GM23248 (cell line): ENCODE results near the gene SLC6A9. TPM values are rescaled to one million over a fixed set of nuclear protein-coding genes. Genes with fewer than 3 reads are reported as not detected.

ENCODE experiments used
- DNase-seq: peaks from one replicate; pipeline ENCODE4 v3.0.0-alpha.2; 2015
- H2AFZ ChIP-seq: fragments of 200-600 bp; sonication (generic); 2 replicates; pipeline ENCODE4 v1.6.1; 2016; ENCODE audit warnings: antibody characterized with exemption
- H3F3A ChIP-seq: fragments of 200-600 bp; sonication (generic); 2 replicates; pipeline ENCODE4 v1.6.1; 2016; ENCODE audit warnings: mild to moderate bottlenecking, antibody characterized with exemption, mixed run types; ENCODE audit not compliant: insufficient read depth
- H3K27ac ChIP-seq: fragments of 200-600 bp; sonication (generic); 2 replicates; pipeline ENCODE4 v1.5.1; 2016; ENCODE audit warnings: mild to moderate bottlenecking
- H3K27me3 ChIP-seq: fragments of 200-600 bp; sonication (generic); replicated peaks from 2 replicates; pipeline ENCODE4 v1.6.1; 2016; ENCODE audit warnings: mild to moderate bottlenecking; ENCODE audit not compliant: insufficient read depth
- H3K36me3 ChIP-seq: fragments of 200-600 bp; sonication (generic); 2 replicates; pipeline ENCODE4 v1.6.1; 2016; ENCODE audit warnings: low read depth, mild to moderate bottlenecking
- H3K4me1 ChIP-seq: fragments of 200-600 bp; sonication (generic); 2 replicates; pipeline ENCODE4 v1.6.1; 2016; ENCODE audit warnings: mild to moderate bottlenecking; ENCODE audit not compliant: insufficient read depth
- H3K4me2 ChIP-seq: fragments of 200-600 bp; sonication (generic); one replicate; pipeline ENCODE4 v1.6.1; 2016; ENCODE audit warnings: mild to moderate bottlenecking; ENCODE audit not compliant: unreplicated experiment
- H3K4me3 ChIP-seq: fragments of 200-600 bp; sonication (generic); 2 replicates; pipeline ENCODE4 v1.5.1; 2016; ENCODE audit warnings: mild to moderate bottlenecking
- H3K79me2 ChIP-seq: fragments of 200-600 bp; sonication (generic); 2 replicates; pipeline ENCODE4 v1.6.1; 2016; ENCODE audit warnings: mild to moderate bottlenecking; ENCODE audit not compliant: insufficient read depth
- H3K9ac ChIP-seq: fragments of 200-600 bp; sonication (generic); 2 replicates; pipeline ENCODE4 v1.6.1; 2016; ENCODE audit warnings: mild to moderate bottlenecking
- H3K9me2 ChIP-seq: fragments of 200-600 bp; sonication (generic); 2 replicates; pipeline ENCODE4 v1.6.1; 2016; ENCODE audit warnings: mixed run types, mild to moderate bottlenecking, moderate library complexity; ENCODE audit not compliant: insufficient read depth
- H3K9me3 ChIP-seq: fragments of 200-600 bp; sonication (generic); one replicate; pipeline ENCODE4 v1.6.1; 2017; ENCODE audit warnings: low read depth
- H4K20me1 ChIP-seq: fragments of 200-600 bp; sonication (generic); 2 replicates; pipeline ENCODE4 v1.6.0; 2016; ENCODE audit not compliant: insufficient read depth
- EZH2 ChIP-seq: fragments of 200-600 bp; sonication (generic); IDR thresholded peaks from 2 replicates; pipeline ENCODE4 v1.6.1; 2018; ENCODE audit warnings: antibody characterized with exemption, mild to moderate bottlenecking; ENCODE audit not compliant: insufficient read depth, poor library complexity, severe bottlenecking
- EZH2phosphoT487 ChIP-seq: fragments of 200-600 bp; sonication (generic); IDR thresholded peaks from 2 replicates; pipeline ENCODE4 v1.6.1; 2018; ENCODE audit warnings: antibody characterized with exemption, moderate library complexity, mild to moderate bottlenecking, low read depth; ENCODE audit not compliant: insufficient read depth
- whole genome bisulfite sequencing, 2 experiments: methylation state at CpG; one replicate each; pipeline ENCODE4 v1.1.6; 2015 to 2017; ENCODE audit warnings: low lambda C conversion rate in 2 of 2, low coverage in 1 of 2; ENCODE audit errors: missing lambda C conversion rate in 2 of 2; 5-methylcytosine and 5-hydroxymethylcytosine counted together
- in situ Hi-C: fragments of 300-500 bp; cut with MboI; formaldehyde crosslinking; loops from 2 replicates; pipeline ENCODE4 v1.15.0; 2020
- polyA plus RNA-seq: library from polyadenylated mRNA; unstranded; fragments of >200 nt; fragmentation: Nextera tagmentation; extraction: Ambion mirVana; gene quantifications from 2 replicates; pipeline ENCODE4 v1.2.1, GENCODE V29; 2016
- total RNA-seq: library from RNA; depleted of rRNA; stranded (reverse); fragments of >200 nt; shearing (Covaris generic); gene quantifications from 2 replicates; pipeline ENCODE4 v1.2.3, GENCODE V29; 2014

SLC6A9 gene
- total and polyA plus RNA-seq, 2 experiments from 2014 or later, result 22.2 to 34.6 TPM

- 88 to 89% methylated on average over 11 of the region's 11 CpGs for WGBS, 2 experiments
- in situ Hi-C loops, result no loop called here
- Histone ChIP-seq H3K36me3 (peaks cover 3% of the 10 kb centered on the region; the same call in 1 of the 2 replicates), H3K4me1 (peaks cover 5% of the 10 kb centered on the region; the same call in 1 of the 2 replicates), H3K27ac (no peak overlapping the region), H3K79me2 (no peaks in the 10 kb centered on the region), H3F3A (0 out of 2 replicates have a peak, but pooled peaks cover 4% of the 10 kb centered on the region), H3K9ac (no peak overlapping the region), H3K4me2 (no peak overlapping the region), H3K9me2 (no peaks in the 10 kb centered on the region), H3K27me3 (no peaks in the 10 kb centered on the region), H3K4me3 (no peak overlapping the region), H3K9me3 (no peaks in the 10 kb centered on the region), H2AFZ (no peak overlapping the region), H4K20me1 (no peaks in the 10 kb centered on the region)
- TF ChIP-seq EZH2phosphoT487, result no peak
- TF ChIP-seq EZH2, result no peak
- no peak for DNase-seq
Measured at GRCh38 chr1:43998000-43998378, 33.3 kb downstream of the SLC6A9 start.

- H3K9me2 ChIP-seq, result no peaks in the 10 kb centered on the region
- no peak overlapping the region for H3K4me3 ChIP-seq
- no peaks in the 10 kb centered on the region for H3K79me2 ChIP-seq
- no peaks in the 10 kb centered on the region for H4K20me1 ChIP-seq
- H3K4me1 ChIP-seq, result peaks cover 5% of the 10 kb centered on the region; the same call in 1 of the 2 replicates
- no peak overlapping the region for H3K27ac ChIP-seq
- H3K27me3 ChIP-seq, result no peaks in the 10 kb centered on the region
- no peak overlapping the region for H2AFZ ChIP-seq
- WGBS, 2 experiments, result 90 to 93% methylated on average over 17 to 22 of the region's 22 CpGs
- in situ Hi-C loops, result no loop called here
- H3K9ac ChIP-seq, result no peak overlapping the region
- H3F3A ChIP-seq, result peaks cover 10% of the 10 kb centered on the region; the same call in 1 of the 2 replicates
- DNase-seq, result no peak
- peaks cover 3% of the 10 kb centered on the region; the same call in 1 of the 2 replicates for H3K36me3 ChIP-seq
- H3K4me2 ChIP-seq, result no peak overlapping the region
- H3K9me3 ChIP-seq, result no peaks in the 10 kb centered on the region
- TF ChIP-seq EZH2phosphoT487 (no peak), EZH2 (no peak)
Measured at GRCh38 chr1:43997295-43997999, 33.8 kb downstream of the SLC6A9 start.

- Histone ChIP-seq H2AFZ (no peak overlapping the region), H3K27me3 (no peaks in the 10 kb centered on the region), H4K20me1 (no peaks in the 10 kb centered on the region), H3K36me3 (peaks cover 3% of the 10 kb centered on the region; the same call in 1 of the 2 replicates), H3F3A (peaks cover 11% of the 10 kb centered on the region; the same call in 1 of the 2 replicates), H3K79me2 (no peaks in the 10 kb centered on the region), H3K27ac (no peak overlapping the region), H3K4me1 (peaks cover 5% of the 10 kb centered on the region; the same call in 1 of the 2 replicates), H3K9me3 (no peaks in the 10 kb centered on the region), H3K4me3 (no peak overlapping the region), H3K9ac (no peak overlapping the region), H3K4me2 (no peak overlapping the region), H3K9me2 (no peaks in the 10 kb centered on the region)
- TF ChIP-seq EZH2phosphoT487 (no peak), EZH2 (no peak)
- in situ Hi-C loops, result no loop called here
- 73 to 77% methylated on average over 6 of the region's 6 CpGs for WGBS, 2 experiments
- no peak for DNase-seq
Measured at GRCh38 chr1:43996733-43997115, 34.5 kb downstream of the SLC6A9 start.

GRCh38 chr1:43995984-43996732, 35.1 kb downstream of the SLC6A9 start:
- no peak overlapping the region for H3K4me3 ChIP-seq
- no peaks in the 10 kb centered on the region for H3K27me3 ChIP-seq
- TF ChIP-seq EZH2phosphoT487 (no peak), EZH2 (no peak)
- in situ Hi-C loops, result no loop called here
- no peak overlapping the region for H2AFZ ChIP-seq
- H3K4me2 ChIP-seq, result no peak overlapping the region
- no peak overlapping the region for H3K9ac ChIP-seq
- no peak overlapping the region for H3K27ac ChIP-seq
- H3K79me2 ChIP-seq, result no peaks in the 10 kb centered on the region
- DNase-seq, result no peak
- no peaks in the 10 kb centered on the region for H4K20me1 ChIP-seq
- H3K9me2 ChIP-seq, result no peaks in the 10 kb centered on the region
- peaks cover 5% of the 10 kb centered on the region; the same call in 1 of the 2 replicates for H3K4me1 ChIP-seq
- 74 to 78% methylated on average over 20 to 21 of the region's 21 CpGs for whole genome bisulfite sequencing, 2 experiments
- H3K9me3 ChIP-seq, result no peaks in the 10 kb centered on the region
- peaks cover 3% of the 10 kb centered on the region; the same call in 1 of the 2 replicates for H3K36me3 ChIP-seq
- H3F3A ChIP-seq, result peaks cover 11% of the 10 kb centered on the region; the same call in 1 of the 2 replicates
